ENCODE data around the gene CCDC30. TPM values are rescaled to one million over a fixed set of nuclear protein-coding genes. Genes with fewer than 3 reads are reported as not detected.

Gene CCDC30
- total RNA-seq, 1 donor from 2014 or later, result 1.5 TPM

- no peak for DNase-seq (ENCODE audit: extremely low spot score in 2 of 2)
- intact Hi-C loops (cut with DNase I), result no loop called here
- no peaks in the 10 kb centered on the region for H3K4me1 ChIP-seq
- H3K27me3 ChIP-seq, result no peaks in the 10 kb centered on the region
- H3K4me3 ChIP-seq, result no peak overlapping the region
- H3K36me3 ChIP-seq, result no peaks in the 10 kb centered on the region
- H3K27ac ChIP-seq, result no peak overlapping the region
- no peaks in the 10 kb centered on the region for H3K9me3 ChIP-seq
- TF ChIP-seq POLR2AphosphoS5 (IDR thresholded peaks at IDR 0.05; ENCODE audit: insufficient read depth in 1 of 2, low read depth in 1 of 2), result no peak
- no peak for TF ChIP-seq POLR2A (IDR thresholded peaks at IDR 0.05)
- TF ChIP-seq CTCF (IDR thresholded peaks at IDR 0.05), result no peak
These were observed 35.8 kb upstream of the CCDC30 start for GRCh38 chr1:42427240-42427639.

DNA sequence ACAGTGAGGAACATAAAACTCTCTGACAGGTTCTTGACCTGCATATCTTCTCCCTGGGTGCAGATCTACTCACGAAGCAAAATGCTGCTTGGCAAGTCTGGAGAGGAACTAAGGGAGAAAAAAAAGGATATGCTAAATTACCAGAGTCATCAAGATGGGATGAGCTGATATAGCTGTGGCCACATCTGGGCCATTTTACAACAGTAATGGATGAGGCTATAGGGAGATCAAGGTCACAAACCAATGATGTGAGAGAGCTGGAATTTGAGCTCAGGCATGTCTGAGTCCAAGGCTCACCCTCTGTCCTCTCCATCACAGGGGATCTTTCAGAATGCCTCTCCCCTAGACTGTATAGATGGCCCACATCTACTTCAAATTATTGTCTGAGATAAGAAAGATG lies 33.5 kb upstream of the CCDC30 start:
- intact Hi-C loops (cut with DNase I), result no loop called here
- H3K36me3 ChIP-seq, result no peaks in the 10 kb centered on the region
- H3K4me3 ChIP-seq, result no peak overlapping the region
- no peak overlapping the region for H3K27ac ChIP-seq
- no peaks in the 10 kb centered on the region for H3K9me3 ChIP-seq
- DNase-seq (ENCODE audit: extremely low spot score in 2 of 2), result no peak
- TF ChIP-seq POLR2AphosphoS5 (IDR thresholded peaks at IDR 0.05; ENCODE audit: insufficient read depth in 1 of 2, low read depth in 1 of 2), result no peak
- TF ChIP-seq POLR2A (IDR thresholded peaks at IDR 0.05), result no peak
- no peak for TF ChIP-seq CTCF (IDR thresholded peaks at IDR 0.05)
- no peaks in the 10 kb centered on the region for H3K27me3 ChIP-seq
- H3K4me1 ChIP-seq, result no peaks in the 10 kb centered on the region

- H3K4me3 ChIP-seq, result no peak overlapping the region
- intact Hi-C loops (cut with DNase I), result no loop called here
- TF ChIP-seq POLR2AphosphoS5 (IDR thresholded peaks at IDR 0.05; ENCODE audit: insufficient read depth in 1 of 2, low read depth in 1 of 2) (no peak), POLR2A (IDR thresholded peaks at IDR 0.05) (no peak), CTCF (IDR thresholded peaks at IDR 0.05) (no peak)
- no peaks in the 10 kb centered on the region for H3K36me3 ChIP-seq
- no peaks in the 10 kb centered on the region for H3K4me1 ChIP-seq
- no peak for DNase-seq (ENCODE audit: extremely low spot score in 2 of 2)
- no peaks in the 10 kb centered on the region for H3K27me3 ChIP-seq
- H3K27ac ChIP-seq, result no peak overlapping the region
- no peaks in the 10 kb centered on the region for H3K9me3 ChIP-seq
These were observed 32.6 kb upstream of the CCDC30 start for GRCh38 chr1:42430286-42431135.

- Histone ChIP-seq H3K9me3 (no peaks in the 10 kb centered on the region), H3K4me1 (no peaks in the 10 kb centered on the region), H3K4me3 (no peak overlapping the region), H3K36me3 (no peaks in the 10 kb centered on the region), H3K27ac (no peak overlapping the region), H3K27me3 (no peaks in the 10 kb centered on the region)
- no peak for DNase-seq (ENCODE audit: extremely low spot score in 2 of 2)
- TF ChIP-seq POLR2AphosphoS5 (IDR thresholded peaks at IDR 0.05; ENCODE audit: insufficient read depth in 1 of 2, low read depth in 1 of 2), result no peak
- intact Hi-C loops (cut with DNase I), result no loop called here
These were observed 31.6 kb upstream of the CCDC30 start for GRCh38 chr1:42431514-42431913.

DNA sequence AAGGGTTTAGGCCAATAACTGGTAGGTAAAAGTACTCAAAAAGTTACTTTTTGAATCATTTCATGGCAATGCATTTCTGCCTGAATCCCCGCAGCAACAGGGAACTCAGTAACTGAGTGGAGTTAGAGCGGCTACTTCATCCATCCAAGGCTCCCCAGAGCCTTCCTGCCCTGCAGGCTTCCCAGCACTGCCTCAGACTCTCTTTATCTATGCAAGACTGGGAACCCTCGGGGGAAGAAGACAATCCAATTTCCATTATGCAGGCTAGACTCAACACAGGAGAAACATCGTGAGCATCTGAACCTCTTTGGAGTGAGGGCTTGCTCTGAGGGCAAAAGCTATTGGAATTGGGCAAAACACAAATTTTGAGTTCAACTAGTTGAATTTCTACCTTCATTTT lies 30.4 kb upstream of the CCDC30 start:
- Histone ChIP-seq H3K36me3 (no peaks in the 10 kb centered on the region), H3K9me3 (no peaks in the 10 kb centered on the region), H3K4me1 (no peaks in the 10 kb centered on the region), H3K4me3 (no peak overlapping the region), H3K27ac (no peak overlapping the region), H3K27me3 (no peaks in the 10 kb centered on the region)
- DNase-seq (ENCODE audit: extremely low spot score in 2 of 2), result no peak
- intact Hi-C loops (cut with DNase I), result no loop called here
- TF ChIP-seq POLR2A (IDR thresholded peaks at IDR 0.05), result no peak
- TF ChIP-seq CTCF (IDR thresholded peaks at IDR 0.05), result no peak
- TF ChIP-seq POLR2AphosphoS5 (IDR thresholded peaks at IDR 0.05; ENCODE audit: insufficient read depth in 1 of 2, low read depth in 1 of 2), result no peak

All from vagina (tissue), 2 donors.